HG02588 (cell line): Measurements from ENCODE around the gene EPB41L4B.

Source experiments
- ATAC-seq: cut with Tn5 transposase; IDR thresholded peaks from one replicate; pipeline ENCODE4 v1.9.1; 2021; ENCODE audit warnings: mild to moderate bottlenecking, moderate library complexity; ENCODE audit not compliant: unreplicated experiment

The EPB41L4B gene

DNA sequence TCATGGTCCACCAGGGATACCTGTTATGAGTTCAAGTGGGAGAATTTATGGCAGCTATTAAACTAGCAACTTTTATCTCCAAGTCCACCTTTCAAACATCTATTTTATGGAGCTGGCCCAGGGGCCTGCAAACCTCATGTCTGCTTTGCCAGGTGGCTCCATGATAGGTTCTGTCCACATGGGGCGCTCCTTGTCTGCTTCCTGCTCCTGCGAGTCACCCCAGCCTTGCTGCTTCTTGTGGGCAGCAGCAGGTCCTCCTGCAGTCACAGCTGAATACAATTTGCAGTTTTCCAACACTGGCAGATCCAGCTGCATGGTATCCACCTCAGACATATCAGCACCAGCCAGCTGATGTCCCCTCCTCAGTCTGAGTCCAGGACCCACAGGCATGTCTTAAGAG, 114.2 kb downstream of the EPB41L4B start:
- ATAC-seq, result no peak

DNA sequence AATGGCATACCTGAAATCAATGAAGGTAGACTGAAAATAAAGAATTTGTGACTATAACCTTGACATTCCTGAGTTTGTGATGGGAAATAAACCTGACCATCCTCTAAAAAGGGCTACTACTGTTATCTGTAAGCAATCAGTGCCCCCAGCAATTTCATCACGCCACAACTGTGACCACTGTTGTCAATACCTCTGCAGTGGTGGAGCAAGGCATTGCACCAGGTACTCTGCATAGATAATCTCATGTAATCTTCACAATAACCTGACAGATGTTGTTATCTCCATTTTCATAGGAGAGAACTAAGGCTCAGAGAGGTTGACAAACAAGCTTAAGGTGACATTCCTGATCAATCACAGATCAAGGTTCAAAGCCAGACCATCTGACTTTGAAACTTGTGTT, 115.3 kb downstream of the EPB41L4B start:
- ATAC-seq, result no peak

DNA sequence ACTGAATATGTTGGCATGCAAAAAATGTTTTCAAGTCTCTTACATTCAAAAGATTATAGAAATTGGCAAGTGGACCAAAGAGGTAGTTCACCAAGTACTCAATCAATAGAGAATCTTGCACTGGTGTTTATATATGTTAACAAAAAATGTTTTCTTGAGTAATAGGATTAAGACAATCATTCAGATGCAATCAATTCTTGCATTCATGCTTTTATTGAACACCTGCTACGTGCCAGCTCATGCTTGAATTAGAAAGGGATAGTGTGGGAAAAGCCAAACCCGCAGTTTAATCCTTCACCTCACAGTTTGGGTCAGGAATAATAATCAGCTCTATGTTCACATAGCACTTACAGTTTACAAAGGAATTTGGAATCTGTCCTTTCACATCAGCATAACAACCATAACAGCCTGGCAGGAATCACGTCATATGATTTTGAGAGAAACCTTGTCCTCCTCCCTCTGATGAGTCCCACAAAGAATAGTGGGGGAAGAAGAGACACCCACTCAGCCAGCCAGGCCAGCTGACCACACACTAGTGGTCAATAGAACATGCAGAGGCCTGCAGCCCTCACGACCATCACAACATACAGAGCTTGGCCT, 117.0 kb downstream of the EPB41L4B start:
- no peak for ATAC-seq

DNA sequence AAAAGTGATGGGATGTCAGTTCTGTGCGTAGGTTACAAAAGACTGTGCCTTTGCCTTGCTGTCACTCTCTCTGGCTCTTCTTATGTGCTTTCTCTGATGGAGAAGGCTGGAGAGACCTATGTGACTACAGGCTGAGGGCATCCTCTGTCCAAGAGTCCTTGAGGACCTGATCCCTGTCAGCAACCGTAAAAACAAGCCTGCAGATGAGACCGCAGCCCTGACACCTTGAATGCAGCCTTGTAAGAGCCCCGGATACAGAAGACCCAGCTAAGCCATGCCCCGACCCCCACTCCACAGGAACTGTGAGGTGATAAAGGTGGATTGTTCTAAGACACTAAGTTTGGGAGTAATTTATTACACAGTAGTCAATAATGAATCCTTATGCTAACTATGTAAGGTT, 121.2 kb downstream of the EPB41L4B start:
- ATAC-seq, result no peak

DNA sequence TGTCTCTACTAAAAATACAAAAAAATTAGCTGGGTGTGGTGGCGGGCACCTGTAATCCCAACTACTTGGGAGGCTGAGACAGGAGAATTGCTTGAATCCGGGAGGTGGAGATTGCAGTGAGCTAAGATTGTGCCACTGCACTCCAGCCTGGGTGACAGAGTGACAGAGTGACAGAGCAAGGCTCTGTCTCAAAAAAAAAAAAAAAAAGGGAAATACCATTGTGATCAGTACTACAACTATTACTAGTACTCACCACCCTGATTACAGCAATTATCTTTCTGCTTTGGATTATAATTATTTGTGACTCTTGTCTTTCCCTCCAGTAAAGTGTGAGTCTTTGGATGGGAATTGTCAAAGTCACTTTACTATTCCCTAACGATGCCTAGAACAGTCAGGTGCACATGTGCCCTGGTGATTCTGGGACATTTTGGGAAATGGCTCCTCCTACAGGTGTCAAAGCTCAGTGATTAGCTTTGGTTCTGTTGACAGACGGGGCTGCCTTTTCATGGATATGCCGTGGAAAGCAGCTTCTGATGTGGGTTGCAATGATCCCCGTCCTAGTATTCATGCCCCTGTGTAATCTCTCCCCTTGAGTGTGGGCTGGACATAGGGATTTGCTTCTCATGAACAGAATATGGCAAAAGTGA, 122.0 kb downstream of the EPB41L4B start:
- no peak for ATAC-seq

DNA sequence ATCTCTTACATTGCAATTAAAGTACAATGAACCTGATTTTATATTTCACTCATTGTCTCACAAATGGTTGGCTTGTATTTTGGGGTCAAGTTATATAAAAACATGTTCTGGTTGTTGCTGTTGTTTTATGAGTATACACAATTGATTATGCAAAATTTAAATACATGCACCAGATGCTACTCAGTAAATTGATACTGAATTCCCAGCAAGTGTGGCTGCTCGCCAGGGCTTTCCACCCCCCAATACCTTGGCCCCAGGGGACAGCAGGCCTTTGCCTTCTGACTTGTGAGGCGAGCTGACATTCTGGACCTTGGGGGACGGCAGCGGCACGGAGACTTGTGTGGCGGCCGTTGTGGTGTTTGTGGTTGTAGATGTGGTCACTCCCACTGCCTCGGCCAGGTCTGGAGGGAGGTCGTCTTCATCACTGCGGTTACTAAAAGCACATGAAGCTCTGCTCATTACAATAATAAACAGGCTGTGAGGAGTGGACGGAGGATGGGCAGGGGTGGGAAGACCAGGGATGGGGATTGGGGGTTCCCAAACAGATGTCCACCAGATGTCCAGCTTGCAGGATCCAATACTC, 126.8 kb downstream of the EPB41L4B start:
- no peak for ATAC-seq

DNA sequence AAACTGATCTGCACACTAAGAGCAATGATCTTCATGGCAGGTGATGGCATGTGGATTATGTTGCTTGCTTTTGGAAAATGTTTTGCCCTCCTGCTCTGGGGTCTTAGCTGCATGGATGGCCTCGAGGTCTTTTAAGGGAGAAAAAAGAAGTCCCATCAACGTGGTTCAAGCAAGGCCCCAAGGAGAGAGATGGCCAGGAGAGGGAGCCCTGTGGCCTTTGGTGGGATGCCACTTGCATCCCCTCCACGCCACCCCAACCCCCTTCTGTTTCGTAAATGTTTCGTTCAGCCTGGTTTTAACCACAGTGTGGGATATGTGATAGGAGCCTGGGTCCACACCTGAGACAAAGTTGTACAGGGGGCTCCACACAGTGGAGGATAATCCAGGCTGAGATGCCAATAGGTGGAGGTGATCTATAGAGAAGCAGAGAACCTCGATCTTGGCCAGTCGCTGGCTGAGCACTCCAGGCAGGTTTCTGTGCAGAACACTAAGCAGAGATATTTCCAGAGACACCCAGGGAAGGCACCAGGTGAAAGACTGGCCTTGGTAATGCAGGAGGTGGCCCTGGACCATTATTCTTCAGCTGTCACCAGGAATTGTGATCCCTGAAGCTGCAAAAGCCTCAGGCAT, 128.0 kb downstream of the EPB41L4B start:
- ATAC-seq, result no peak

DNA sequence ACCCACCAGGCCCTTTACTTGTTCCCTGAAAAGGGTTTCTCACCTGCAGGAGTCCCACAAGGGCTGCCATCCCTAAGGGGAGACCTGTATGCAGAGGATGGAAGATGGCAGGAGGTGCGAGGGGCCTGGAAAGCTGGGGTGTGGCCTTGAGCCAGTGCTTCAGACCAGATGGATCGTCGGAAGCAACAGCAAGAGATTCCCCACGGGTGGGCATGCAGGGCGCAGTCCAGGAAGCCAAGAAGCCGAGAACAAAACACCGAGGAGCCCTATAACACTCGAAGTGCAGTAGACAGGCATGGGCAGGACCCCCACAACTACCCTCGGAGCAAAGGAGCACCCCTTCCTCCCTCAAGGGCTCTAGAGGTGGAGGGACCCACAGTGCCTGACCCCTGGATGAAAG, 129.1 kb downstream of the EPB41L4B start:
- ATAC-seq, result no peak

DNA sequence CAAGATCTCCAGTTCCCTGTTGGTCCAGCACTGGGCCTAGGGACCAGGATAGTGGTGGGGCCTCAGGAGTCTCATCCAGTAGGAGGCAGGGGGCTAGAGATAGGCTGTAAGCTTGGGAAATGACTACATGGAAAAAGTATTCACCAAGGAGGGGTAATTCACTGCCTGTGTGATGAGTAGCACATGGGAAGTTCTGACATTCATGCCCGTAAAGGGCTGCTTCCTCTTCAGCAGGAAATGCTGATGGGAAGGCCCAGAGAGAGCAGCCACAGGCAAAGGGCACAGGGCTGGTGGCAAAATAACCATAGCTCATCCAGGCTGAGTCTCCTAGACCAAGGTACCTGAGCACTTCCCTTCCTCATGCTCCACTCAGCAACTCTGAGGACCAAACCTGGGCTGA, 130.7 kb downstream of the EPB41L4B start:
- ATAC-seq, result no peak

DNA sequence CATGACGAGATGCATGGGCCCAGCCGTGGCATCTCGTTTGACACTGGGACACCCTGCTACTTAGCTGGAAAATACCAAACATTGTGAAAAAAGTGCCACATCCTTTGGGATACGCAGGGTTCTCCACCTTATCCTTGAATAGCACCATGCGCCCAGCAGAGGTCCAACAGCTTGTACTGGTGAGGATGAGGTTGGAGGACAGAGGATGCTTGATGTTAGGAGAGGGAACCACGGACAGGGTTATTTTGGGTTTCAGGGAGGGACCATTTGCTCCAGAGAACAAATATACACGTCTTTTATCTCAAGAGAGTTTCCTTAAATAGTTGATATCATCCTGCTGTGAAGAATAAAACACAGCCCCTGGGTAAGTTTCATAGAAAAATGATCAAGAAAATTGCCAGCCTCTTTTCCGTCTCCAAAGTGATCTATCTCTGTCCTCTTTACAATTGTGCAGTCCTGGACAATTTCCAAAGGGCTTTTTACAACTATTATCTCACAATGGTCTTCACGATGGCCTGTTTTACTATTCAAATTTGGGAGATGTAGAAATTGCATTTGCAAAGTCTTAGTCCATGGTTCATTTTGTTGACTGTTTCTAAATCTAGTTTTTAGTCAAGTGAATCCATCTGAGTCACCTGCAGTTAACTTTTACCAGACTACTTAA, 133.9 kb downstream of the EPB41L4B start:
- no peak for ATAC-seq

DNA sequence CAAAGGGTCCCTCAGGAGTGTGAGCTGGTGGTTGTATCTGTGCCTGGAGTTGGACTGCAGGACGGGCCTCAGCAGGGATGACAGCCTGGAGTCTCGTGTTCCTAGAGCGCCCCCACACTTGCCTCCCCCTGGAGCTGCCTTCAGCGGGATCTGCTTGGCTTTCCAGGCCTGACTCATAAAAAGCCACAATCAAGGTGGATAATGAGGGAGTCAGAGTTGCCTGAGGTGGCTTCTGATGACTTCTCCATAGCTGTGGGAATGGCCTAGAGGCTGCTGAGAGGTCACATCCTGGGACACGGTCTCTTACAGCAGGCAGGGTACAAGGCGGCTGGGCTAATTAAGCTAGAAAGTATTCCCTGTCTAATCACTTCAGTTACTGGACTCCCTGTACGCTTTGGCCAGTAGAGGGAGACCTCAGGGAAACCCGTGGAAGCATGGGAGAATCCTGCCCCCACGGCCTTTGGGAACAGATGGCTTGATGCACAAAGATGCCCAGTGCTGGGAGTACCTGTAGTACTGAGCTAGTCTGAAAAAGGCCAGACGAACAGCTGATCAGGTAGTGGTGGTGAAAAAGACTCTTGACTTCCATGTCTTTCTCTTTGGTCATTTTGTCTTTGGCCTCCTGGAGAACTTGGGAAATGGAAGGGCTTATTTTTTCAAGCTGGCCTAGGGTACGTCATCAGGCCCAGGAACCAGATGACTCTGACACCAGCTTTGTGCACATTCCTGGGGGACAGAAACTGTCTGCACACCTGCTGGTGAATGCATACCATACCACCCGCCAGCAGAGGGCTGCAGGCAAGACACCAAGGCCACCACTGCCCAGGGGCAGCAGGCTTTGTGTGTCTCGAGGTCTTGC, 137.7 kb downstream of the EPB41L4B start:
- no peak for ATAC-seq

DNA sequence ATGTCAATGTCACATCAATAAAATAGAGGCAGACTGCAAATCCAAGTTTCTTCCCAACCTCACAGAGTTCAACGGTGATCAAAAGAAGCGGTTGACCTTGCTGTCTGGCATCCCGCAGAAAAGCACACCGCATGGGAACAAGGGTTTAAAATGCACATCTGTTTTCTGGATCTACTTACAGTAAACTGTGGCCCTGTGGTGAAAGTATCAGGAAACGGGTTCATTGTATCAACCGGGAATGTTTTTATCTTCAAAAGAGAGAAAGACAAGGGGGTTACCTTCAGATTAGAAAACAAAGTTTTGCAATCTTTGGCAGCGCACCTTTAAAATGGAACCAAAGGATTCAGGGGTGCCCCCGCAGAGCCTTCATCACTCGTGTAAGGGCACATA, 138.3 kb downstream of the EPB41L4B start:
- ATAC-seq, result no peak

DNA sequence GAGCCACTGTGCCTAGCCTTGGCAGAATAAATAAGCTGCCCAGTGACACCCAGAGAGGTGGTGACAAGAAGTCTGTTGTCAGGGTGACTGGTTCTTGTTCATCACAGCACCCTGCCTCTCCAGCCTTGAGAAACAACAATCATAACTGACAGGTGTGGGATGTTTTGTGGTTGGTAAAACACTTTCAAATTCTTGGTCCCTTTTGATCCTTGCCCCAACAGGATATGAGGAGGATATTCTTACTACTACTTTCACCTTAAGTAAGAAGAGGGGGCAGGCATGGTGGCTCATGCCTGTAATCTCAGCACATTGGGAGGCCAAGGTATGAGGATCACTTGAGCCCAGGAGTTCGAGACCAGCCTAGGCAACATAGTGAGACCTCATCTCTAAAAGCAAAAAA, 139.6 kb downstream of the EPB41L4B start:
- ATAC-seq, result peak; percentile 51

DNA sequence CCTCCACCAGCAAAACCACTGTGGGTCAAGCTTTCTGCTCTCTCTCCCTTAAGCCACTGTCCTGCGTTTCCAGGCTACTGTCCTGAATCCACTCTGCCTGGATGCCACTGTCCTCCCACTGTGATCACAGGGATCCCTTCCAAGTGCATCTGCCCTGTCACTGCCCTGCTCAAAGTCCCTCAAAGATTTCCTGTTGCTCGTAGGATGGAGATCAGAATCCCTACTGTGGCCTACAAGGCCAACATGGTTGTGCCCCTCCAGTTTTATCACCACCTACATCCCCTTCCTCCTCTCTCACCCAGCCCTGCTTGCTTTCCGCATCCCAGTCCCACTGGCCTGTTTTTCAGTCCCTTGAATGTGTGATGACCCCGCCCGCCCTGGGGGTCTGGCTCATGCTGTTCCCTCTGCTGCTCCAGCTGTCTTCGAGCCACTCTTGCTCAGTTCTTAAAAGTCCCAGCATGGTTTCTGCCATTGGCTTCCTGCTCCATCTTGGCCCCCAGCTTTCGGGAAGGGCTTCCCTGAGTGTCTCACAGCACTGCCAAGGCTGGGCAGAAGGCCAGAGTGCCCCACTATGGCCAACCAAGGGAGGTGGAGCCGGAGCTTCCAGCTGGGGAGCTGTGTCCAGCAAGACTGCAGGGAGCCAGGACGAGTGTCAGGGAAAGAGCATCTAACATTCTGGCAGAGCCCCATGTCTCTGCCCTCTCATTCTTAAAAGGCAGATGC, 140.9 kb downstream of the EPB41L4B start:
- ATAC-seq, result no peak

DNA sequence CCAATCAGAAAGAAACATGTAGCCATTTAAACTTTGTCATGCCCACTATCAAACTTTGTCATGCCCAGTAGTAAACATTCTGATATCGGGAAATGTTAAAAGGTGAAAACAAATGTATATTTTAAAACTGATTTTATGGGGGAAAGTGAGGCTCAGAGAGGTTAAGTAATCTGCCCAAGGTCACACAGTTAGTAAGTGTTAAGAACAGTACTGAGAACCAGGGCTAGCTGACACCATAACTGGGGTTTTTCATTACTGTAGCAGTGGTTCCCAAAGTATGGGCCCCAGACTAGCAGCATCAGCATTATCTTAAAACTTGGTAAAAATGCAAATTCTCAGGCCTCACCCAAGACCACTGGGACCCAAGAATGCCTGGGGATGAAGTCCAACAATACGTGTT, 143.9 kb downstream of the EPB41L4B start:
- ATAC-seq, result no peak

DNA sequence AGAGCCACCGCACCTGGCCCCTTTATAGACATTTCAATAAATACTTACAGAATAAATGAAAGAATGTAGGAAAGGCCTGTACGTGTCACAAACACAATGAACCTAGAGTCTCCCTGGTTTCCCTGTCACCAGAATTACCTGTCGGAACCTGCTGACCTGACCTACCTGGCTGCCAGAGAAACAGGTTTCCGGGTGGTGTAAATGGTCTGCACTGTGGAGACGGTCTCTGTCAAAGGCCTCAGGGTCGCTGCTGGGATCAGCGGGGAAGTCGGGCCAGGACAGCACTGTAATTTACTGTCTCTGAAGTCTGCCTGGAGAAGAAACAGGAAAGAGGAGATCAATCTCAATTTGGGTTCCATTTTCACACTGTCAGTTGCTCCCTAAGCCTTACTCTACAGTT, 144.5 kb downstream of the EPB41L4B start:
- no peak for ATAC-seq

DNA sequence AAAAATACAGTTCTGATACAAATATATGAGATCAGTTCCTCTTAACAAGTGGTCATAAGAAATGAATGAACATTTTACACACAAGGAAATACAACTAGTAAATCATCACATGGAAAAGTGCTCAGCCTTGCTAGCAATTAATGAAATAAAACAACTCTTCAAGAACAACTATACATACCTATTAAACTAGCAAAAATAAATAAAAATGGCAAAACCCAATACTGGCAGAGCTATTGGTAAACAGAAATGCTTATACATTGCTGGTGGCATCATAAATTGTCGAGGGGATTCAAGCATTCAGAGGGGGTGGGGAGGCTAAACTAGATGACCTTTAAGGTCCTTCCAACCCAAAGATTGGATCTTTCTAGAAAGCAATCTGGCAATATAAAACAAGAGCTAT, 147.9 kb downstream of the EPB41L4B start:
- no peak for ATAC-seq

DNA sequence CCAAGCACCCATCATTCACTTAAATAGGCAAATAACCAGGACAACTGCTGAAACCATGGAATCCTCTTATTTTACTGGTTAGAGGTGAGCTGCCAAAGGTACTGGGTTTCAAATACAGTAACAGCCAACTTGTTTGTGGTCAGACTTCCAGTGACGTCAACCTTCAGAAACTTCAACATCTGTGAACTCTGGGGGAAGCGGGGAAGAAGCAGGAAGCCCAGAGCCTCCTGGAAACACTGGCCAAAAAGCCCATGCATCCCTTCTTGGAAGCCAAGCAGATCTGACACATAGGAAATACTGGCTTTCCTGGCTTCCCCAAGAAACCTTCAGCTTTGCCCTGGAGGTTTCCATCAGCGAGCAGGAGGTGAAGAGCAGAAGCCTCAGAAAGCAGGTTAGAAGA, 148.9 kb downstream of the EPB41L4B start:
- ATAC-seq, result no peak

DNA sequence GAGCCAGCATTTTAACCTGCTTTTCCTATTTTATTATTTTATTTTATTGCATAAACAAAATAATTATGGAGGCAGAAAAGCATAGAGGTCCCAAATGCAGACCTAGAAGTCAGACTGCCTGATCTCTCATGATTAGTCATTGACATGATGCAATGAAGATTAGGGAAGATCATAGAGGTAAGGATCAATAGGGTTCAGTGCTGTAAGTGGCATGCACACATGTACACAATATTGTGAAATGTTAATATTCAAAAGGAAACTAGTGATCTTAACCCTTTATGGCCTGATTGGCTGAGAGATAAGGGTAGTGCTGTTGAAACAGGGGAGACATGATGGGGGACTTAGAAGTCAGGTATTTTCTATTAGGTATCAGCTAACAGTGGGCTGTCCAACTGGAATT, 152.7 kb downstream of the EPB41L4B start:
- ATAC-seq, result no peak

DNA sequence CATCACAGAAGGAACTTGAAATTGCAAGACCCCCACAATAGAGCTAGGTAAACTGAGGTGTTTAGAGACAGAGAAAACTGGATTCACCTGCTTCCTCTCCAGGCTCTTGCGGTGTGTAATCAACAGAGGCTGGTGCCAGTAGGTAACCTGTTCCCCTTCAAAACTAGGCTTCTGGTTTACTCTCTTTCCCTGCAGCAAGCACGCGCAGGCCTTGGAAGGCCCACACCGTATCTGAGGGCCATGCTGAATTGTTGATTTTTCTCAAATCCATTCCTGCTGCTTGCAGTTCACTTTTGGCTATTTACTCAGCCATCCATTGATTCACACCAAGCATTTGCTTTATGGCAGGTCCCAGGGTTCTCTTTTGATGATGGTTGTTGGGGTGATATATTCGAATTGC, 153.1 kb downstream of the EPB41L4B start:
- no peak for ATAC-seq
